ENCODE results near the gene AQP1.

The AQP1 gene

DNA sequence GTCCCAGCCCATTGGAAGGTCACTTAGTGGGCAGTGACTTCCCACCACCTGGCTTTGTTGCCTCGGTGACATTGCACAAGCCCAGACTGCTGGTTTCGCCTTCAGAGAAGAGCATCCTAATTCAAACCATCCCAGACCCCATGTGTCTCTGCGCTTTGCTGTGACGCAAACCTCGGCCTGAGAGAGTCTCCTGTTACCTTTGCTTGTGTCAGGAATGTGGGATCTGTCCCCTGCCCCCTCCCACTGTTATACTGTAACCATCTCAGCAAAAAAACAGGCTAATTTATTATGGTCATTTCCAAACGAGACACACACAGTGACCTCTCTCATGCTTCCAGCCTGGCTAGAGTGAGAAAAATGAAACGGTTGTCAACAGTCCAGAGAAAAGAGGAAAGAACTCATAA, 25.0 kb upstream of the AQP1 start:
- no peak for DNase-seq

DNA sequence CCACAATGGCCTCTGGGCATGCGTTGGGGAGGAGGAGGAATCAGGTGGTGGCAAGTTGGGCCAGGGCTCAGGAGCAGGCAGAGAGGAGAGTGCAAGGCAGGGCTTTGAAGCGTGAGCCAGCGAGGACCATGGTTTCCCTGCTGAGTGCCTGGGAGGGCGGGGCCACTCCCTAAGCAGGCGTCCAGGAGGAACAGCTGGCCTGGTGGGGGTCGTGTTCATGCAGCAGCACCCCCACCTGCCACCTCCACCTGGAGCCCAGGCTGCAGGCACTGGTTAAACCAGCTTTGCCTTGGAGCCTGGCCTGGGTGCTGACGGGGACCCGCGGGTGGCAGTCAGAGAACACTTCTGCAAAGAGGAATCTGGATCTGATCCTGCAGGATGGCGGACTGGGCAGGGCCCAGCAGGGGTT, 24.2 kb upstream of the AQP1 start:
- no peak for DNase-seq

DNA sequence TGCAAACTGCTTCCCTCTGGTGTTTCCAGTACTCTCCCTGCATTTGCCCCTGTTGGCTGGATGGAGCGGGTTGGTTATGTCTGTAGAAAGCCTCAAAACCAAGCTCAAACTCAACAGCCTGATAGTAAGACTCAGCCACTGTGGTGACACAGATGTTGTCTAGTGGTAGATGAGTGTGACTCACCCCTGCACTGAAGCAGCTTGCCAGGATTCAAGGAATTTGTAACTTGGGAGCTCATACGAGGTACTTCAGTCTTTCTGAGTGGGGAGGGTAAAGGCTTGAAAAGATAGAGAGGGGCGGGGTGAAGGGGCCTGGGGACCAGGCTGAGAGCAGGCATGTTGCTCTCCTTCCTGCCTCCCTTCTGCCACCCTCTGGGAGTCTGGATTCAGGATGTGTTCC, 22.9 kb upstream of the AQP1 start:
- DNase-seq, result no peak

DNA sequence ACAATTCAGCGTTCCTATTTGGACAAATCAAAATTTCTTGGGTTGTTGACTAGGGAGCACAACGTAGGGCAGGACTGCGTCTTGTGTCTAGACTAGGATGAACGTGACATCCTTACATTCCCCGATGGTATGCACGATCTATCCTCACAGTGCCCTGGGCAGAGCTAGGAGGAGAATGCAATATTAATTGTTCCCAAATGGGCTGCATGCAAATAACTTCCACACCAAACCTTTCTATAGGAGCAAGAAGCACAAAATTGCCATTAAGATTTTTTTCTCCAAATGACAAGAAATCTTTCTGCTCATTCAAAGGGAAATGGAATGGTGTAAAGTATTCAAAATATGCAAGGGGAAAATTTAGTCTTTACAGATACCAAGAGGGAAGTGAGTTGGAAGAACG, 21.4 kb upstream of the AQP1 start:
- no peak for DNase-seq

- no peak for DNase-seq
These were observed 18.3 kb upstream of the AQP1 start for GRCh38 chr7:30893357-30893756.

- DNase-seq, result no peak
These were observed 17.6 kb upstream of the AQP1 start for GRCh38 chr7:30894009-30894408.

GRCh38 chr7:30894866-30895605, 16.6 kb upstream of the AQP1 start:
- DNase-seq, result no peak

DNA sequence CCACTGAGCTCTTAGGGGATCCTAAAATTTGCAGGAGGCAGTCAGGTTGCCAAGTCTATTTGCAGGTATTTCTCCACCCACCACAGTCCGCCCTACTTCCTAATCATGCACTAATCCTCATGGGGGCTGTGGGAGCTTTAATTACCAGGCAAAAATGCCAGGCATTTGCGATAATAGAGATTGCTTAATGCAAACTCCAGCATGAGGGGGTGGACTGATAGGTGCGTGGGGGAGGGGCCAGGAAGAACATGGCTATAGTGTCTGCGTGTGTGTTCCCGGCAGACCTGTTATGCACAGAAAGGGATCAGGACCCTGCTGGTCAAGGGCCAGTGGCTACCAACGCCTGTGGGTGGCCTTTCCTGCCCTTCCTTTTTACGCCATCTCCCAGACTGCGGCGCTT, 15.6 kb upstream of the AQP1 start:
- no peak for DNase-seq

DNA sequence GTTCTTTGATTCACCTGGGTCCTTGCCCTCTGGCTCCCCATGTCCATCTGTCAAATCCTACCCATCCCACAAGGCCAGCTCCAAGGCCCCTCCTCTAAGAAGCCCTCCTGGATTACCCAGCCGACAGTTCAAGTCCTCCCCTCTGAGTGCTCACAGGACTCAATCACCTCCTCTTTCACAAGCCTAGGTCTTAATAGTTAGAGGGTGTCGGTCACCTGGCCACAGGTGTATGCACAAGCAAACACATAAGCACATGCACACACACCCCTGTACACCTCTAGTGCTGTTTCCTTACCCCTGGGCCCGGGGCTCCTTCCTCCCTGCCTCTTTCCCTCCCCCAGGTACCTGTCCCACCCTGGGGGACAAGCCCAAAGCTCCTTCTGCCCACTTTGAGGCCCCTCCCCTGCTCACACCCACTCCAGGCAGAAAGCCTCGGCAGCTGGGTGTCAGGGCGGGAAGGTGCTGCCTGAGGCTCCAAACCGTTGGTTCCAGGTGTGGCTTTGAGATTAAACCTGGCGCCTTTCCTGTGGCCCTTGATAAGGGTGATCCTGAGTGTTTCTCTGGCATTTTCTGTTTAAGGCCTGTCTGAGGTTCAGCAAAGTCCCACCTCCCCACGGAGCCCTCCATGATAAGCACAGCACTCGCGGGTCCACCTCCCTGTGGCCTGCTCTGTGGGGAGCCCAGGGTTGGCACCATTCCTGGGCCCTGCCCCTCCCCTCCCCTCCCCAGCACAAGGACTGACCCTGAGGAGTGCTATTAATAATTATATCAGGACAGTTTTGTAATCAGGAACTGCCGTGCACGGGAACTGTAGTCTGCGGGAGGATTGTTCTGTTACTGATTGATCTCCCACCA, 14.6 kb upstream of the AQP1 start:
- DNase-seq, result no peak

- no peak for DNase-seq
These were observed 13.9 kb upstream of the AQP1 start for GRCh38 chr7:30897770-30898169.

- DNase-seq, result no peak
These were observed 13.2 kb upstream of the AQP1 start for GRCh38 chr7:30898411-30898810.

- no peak for DNase-seq
These were observed 12.6 kb upstream of the AQP1 start for GRCh38 chr7:30899066-30899465.

DNA sequence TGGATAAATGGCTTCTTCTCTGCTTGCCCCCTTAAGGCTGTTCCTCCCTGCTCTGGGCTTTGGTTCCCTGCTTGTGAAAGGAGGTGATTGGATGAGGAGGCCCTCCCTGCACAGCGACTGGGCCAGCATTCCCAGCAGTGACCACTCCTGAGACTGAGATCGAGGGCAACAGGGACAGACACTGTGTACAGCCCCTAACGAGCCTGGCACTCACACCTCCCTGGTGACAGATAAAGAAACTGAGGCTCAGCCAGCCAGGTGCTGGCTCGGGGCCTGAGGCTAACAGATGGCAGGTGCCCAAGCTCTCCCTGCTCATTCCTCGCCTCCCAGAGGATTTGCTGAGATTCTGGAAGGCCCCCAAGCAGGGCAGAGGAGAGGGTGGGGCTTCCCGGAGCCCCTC, 12.0 kb upstream of the AQP1 start:
- DNase-seq, result no peak

GRCh38 chr7:30900053-30900452, 11.6 kb upstream of the AQP1 start:
- DNase-seq, result no peak

GRCh38 chr7:30900803-30901362, 10.8 kb upstream of the AQP1 start:
- DNase-seq, result no peak

- no peak for DNase-seq
These were observed 9.8 kb upstream of the AQP1 start for GRCh38 chr7:30901856-30902255.

GRCh38 chr7:30902466-30902865, 9.2 kb upstream of the AQP1 start:
- DNase-seq, result no peak

DNA sequence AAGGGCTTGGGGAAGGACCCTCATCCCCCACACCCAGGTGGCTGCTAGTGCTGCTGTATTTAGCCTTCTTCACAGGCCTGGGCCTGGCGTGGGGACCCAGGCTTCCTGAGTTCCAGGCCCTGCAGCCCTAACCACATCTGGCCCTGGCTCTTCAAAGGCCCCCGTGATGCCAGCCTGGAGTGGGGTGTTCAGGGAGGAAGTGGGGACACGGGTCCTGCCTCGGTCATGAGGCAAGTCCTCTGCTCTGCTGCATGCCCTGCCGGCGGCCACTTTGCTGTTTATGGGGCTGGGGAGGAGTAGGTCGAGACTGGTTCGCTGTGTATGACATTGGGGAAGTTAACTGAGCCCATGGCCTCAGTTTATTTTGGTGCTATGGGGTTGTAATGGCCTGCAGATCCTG, 8.5 kb upstream of the AQP1 start:
- DNase-seq, result no peak

GRCh38 chr7:30904561-30904960, 7.1 kb upstream of the AQP1 start:
- DNase-seq, result no peak

DNA sequence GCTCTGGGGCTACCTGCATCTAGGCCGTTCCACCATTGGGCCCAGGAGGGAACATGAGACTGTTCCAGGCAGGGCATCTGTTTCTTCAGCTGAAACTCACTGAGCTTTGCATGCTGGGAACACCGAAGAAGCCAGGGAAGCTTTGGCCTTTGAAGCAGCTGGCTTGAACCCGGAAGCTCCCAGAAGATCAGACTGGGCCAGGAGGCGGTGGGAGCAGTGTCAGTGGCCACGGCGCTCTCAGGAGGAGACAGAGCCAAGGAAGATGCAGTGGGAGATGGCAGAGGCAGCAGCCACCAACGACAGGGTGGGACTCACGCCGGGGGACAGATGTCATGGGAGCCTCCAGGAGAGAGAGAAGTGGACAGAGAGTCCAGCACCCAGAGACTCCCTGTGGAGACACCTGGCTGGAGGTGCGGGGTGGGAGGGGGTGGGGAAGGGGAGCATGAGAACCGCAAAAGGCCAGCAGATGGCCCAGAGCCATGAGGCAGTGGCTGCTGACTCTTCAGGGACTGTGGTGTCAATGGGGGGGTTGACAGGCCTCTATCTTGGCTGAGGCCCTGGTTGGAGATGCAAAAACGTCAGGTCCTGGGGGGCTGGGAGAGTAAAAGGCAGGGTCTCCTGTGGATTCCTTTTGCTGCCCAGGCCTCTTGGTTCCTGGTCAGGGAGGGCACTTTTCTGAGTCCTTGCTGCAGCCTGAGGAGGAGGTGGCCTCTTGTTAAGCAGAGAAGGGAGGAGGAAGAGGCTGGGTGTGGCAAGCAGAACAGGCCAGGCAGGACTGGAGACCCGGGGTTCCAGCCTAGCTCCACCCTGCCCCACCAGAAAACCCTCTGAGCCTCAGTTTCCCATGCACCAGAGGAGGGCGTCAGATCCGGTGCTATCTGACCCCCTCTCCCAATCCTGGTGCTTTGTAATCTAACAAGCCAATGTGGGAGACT, 6.3 kb upstream of the AQP1 start:
- DNase-seq, result no peak

DNA sequence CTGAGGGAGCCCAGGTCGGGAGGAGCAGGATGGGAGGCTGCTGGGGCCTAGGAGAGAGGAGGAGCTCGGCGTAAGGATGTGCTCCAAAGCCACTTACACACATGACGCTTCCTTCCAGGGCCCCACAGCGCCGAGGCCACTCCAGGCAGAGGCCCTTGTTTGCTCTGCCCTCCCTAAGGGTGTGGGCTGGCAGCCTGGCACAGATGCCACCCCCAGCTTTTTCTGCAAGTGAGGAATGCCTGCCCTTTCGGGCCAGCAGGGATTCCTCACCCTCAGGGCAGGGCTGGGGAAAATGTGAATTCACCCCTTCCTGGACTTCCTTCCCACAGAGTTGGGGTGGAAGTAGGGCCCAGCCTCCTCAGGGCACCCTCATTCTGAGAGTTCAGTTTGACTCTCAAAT, 5.6 kb upstream of the AQP1 start:
- no peak for DNase-seq

GRCh38 chr7:30906515-30907240, 5.0 kb upstream of the AQP1 start:
- no peak for DNase-seq

Measured in SIG-M5 (cell line).